ENCODE data around the gene UMOD.

Gene UMOD

DNA sequence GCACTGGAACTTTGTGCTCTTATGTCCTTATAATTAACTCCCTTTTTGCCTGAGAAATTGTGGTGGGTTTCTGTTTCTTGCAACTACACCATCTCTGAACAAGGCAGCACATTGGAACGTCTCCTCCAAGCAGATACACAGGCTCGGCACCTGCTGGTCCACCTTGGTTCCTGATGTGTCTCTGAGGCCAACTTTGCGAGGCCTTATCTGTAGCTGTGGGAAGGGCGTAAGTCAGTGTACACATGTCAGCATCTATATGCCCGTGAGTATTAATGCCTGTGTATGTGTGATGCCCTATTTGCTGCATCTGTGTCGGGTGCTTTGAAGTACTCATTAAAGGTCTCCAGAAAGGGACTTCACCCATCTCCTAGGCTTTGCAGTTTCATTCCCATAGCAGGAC is 42.7 kb downstream of the UMOD start:
- H2AFZ ChIP-seq, result no peak overlapping the region
- no peaks in the 10 kb centered on the region for H3K79me2 ChIP-seq
- H3K9me3 ChIP-seq (ENCODE audit: control insufficient read depth, low read length), result no peaks in the 10 kb centered on the region
- H3K27me3 ChIP-seq (ENCODE audit: control insufficient read depth, insufficient read depth, low read length), result no peaks in the 10 kb centered on the region
- no peaks in the 10 kb centered on the region for H3K4me1 ChIP-seq
- no peak overlapping the region for H3K4me3 ChIP-seq (ENCODE audit: low read depth, low read length)
- H3K36me3 ChIP-seq (ENCODE audit: control insufficient read depth, insufficient read depth, low read length), result no peaks in the 10 kb centered on the region
- no peak overlapping the region for H3K9ac ChIP-seq
- TF ChIP-seq, protein P1, sequence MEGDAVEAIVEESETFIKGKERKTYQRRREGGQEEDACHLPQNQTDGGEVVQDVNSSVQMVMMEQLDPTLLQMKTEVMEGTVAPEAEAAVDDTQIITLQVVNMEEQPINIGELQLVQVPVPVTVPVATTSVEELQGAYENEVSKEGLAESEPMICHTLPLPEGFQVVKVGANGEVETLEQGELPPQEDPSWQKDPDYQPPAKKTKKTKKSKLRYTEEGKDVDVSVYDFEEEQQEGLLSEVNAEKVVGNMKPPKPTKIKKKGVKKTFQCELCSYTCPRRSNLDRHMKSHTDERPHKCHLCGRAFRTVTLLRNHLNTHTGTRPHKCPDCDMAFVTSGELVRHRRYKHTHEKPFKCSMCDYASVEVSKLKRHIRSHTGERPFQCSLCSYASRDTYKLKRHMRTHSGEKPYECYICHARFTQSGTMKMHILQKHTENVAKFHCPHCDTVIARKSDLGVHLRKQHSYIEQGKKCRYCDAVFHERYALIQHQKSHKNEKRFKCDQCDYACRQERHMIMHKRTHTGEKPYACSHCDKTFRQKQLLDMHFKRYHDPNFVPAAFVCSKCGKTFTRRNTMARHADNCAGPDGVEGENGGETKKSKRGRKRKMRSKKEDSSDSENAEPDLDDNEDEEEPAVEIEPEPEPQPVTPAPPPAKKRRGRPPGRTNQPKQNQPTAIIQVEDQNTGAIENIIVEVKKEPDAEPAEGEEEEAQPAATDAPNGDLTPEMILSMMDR (IDR thresholded peaks at IDR 0.05), result no peak
- no peak overlapping the region for H3K27ac ChIP-seq
- H3K4me2 ChIP-seq (ENCODE audit: low read length), result no peak overlapping the region

DNA sequence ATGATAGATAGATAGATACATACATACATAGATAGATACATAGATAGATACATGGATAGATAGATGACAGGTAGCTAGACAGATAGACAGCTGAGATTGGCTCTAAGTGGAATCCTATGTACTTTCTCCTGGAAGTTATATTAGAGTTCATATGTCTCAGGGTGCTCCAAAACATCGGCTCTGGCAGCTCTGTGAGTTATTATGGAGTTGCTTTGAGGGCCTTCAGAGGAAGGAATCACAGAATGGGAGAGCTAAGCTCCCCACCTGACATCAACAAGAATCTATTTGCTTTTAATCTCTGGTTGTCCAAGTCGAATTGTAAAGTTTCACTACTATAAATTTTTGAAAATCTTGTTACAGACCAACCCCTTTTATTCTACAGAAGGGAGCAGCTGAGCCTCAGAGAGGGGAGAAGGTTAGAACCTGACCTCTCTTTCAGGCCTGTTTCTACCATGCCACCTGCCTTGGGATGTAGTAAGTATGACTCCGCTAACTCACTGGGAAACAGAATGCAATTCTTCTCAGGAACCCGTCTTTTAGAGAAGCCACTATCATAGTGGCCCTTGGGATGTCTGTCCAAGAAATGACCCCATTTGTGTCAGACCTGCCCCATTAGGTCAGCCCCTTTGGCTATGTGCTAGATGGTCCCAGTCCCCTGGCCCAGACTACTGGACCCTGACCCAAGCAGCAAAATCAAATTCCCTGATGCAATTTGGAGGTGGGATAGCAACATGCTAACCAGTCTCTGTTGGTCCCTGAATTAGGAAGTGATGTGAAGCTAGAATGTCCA is 43.5 kb downstream of the UMOD start:
- Histone ChIP-seq H2AFZ (no peak overlapping the region), H3K4me1 (no peaks in the 10 kb centered on the region), H3K9ac (no peak overlapping the region), H3K79me2 (no peaks in the 10 kb centered on the region), H3K4me3 (ENCODE audit: low read depth, low read length) (no peak overlapping the region), H3K27me3 (ENCODE audit: control insufficient read depth, insufficient read depth, low read length) (no peaks in the 10 kb centered on the region), H3K4me2 (ENCODE audit: low read length) (no peak overlapping the region), H3K36me3 (ENCODE audit: control insufficient read depth, insufficient read depth, low read length) (no peaks in the 10 kb centered on the region), H3K9me3 (ENCODE audit: control insufficient read depth, low read length) (no peaks in the 10 kb centered on the region), H3K27ac (no peak overlapping the region)
- TF ChIP-seq, protein P1 (IDR thresholded peaks at IDR 0.05), result no peak

DNA sequence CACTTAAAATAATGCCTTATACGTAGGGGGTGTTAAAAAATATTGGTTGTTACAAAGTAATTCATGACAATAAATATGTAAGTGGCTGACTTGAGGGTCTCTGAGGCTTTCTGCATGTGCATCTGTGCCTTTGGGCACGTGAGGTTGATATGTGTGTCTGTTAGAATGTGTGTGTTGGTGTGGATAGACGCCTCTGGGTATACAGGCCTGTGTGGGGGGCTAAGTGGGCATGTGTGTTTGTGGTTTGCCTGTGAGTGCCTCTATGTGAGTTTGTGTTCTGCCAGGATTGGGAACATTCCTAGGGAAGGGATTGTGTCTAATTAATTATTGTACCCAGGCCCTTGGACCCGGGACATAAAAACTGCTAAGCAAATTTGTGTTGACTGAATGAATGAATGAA is 44.2 kb downstream of the UMOD start:
- H3K27ac ChIP-seq, result no peak overlapping the region
- no peak overlapping the region for H3K9ac ChIP-seq
- no peaks in the 10 kb centered on the region for H3K36me3 ChIP-seq (ENCODE audit: control insufficient read depth, insufficient read depth, low read length)
- TF ChIP-seq, protein P1 (IDR thresholded peaks at IDR 0.05), result no peak
- no peak overlapping the region for H2AFZ ChIP-seq
- H3K4me2 ChIP-seq (ENCODE audit: low read length), result no peak overlapping the region
- no peaks in the 10 kb centered on the region for H3K27me3 ChIP-seq (ENCODE audit: control insufficient read depth, insufficient read depth, low read length)
- no peak overlapping the region for H3K4me3 ChIP-seq (ENCODE audit: low read depth, low read length)
- H3K9me3 ChIP-seq (ENCODE audit: control insufficient read depth, low read length), result no peaks in the 10 kb centered on the region
- no peaks in the 10 kb centered on the region for H3K4me1 ChIP-seq
- H3K79me2 ChIP-seq, result no peaks in the 10 kb centered on the region

DNA sequence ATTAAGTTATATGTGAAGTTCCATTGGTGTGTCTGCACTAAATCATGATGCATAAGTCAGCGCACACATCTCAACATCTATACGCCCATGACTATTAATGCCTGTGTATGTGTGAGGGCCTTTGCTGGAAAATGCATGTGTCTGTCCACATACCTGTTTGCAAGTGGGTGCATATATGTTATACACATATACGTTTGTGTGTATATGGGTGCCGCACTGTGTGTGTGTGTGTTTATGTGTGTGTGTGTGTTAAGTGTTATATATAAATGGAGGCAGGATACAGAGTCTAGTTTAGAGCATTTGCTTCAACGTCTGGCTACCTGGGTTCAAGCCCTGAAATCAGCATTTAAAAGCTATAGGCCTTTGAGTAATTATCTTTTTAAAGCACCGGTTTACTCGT is 44.7 kb downstream of the UMOD start:
- no peaks in the 10 kb centered on the region for H3K4me1 ChIP-seq
- no peaks in the 10 kb centered on the region for H3K79me2 ChIP-seq
- no peak overlapping the region for H3K4me3 ChIP-seq (ENCODE audit: low read depth, low read length)
- no peak overlapping the region for H3K27ac ChIP-seq
- TF ChIP-seq, protein P1 (IDR thresholded peaks at IDR 0.05), result no peak
- no peak overlapping the region for H2AFZ ChIP-seq
- H3K9me3 ChIP-seq (ENCODE audit: control insufficient read depth, low read length), result no peaks in the 10 kb centered on the region
- H3K4me2 ChIP-seq (ENCODE audit: low read length), result no peak overlapping the region
- H3K36me3 ChIP-seq (ENCODE audit: control insufficient read depth, insufficient read depth, low read length), result no peaks in the 10 kb centered on the region
- H3K27me3 ChIP-seq (ENCODE audit: control insufficient read depth, insufficient read depth, low read length), result no peaks in the 10 kb centered on the region
- H3K9ac ChIP-seq, result no peak overlapping the region

DNA sequence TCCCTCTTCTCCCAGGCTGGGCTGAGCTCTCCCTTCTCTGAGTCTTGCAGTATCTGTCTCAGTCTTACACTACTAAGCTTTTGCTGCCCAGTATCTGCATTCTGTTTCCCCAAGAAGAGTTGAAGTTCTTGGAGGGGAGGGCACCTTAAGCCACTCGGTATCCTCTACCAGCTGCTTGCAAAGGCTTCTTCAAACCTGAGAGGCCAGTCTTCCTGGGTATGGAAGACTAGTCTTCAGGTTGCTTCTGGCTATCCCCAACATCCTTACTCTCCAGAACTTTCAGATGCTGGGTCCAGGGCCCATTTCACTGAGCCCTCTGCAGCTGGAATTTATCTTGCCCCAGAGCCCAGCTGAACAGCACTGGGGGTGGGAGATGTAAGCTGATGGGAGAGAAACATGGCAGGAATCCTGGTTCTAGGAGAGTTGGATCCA is 45.3 kb downstream of the UMOD start:
- H3K79me2 ChIP-seq, result no peaks in the 10 kb centered on the region
- no peak overlapping the region for H3K4me2 ChIP-seq (ENCODE audit: low read length)
- no peak overlapping the region for H3K9ac ChIP-seq
- no peak overlapping the region for H3K4me3 ChIP-seq (ENCODE audit: low read depth, low read length)
- TF ChIP-seq, protein P1 (IDR thresholded peaks at IDR 0.05), result no peak
- H2AFZ ChIP-seq, result no peak overlapping the region
- no peak overlapping the region for H3K27ac ChIP-seq
- no peaks in the 10 kb centered on the region for H3K9me3 ChIP-seq (ENCODE audit: control insufficient read depth, low read length)
- no peaks in the 10 kb centered on the region for H3K4me1 ChIP-seq
- no peaks in the 10 kb centered on the region for H3K27me3 ChIP-seq (ENCODE audit: control insufficient read depth, insufficient read depth, low read length)
- no peaks in the 10 kb centered on the region for H3K36me3 ChIP-seq (ENCODE audit: control insufficient read depth, insufficient read depth, low read length)
